B cell (primary cell): ENCODE results near the gene C20orf204. TPM values are rescaled to one million over a fixed set of nuclear protein-coding genes. Genes with fewer than 3 reads are reported as not detected.

Experiments
- ATAC-seq: fragments of 200-7000 bp; cut with Tn5 transposase; one replicate; pipeline ENCODE4 v1.10.0; 2021; ENCODE audit warnings: low read depth, mild to moderate bottlenecking, moderate number of reproducible peaks, moderate library complexity
- CTCF ChIA-PET: fragments of 350-600 bp; sonication (Branson Sonifier 250); formaldehyde crosslinking; loops from one replicate; lab custom pipeline; 2021; ENCODE audit warnings: antibody characterized with exemption, inconsistent platforms; lab: Charles Lee
- POLR2A ChIA-PET: fragments of 350-600 bp; sonication (Branson Sonifier 250); formaldehyde crosslinking; loops from one replicate; lab custom pipeline; 2021; ENCODE audit warnings: antibody characterized with exemption; lab: Charles Lee
- DNase-seq: peaks from one replicate; pipeline ENCODE4 v3.0.0; 2013
- H2AFZ ChIP-seq: 2 replicates; pipeline ENCODE4 v1.6.1; 2012; ENCODE audit warnings: mild to moderate bottlenecking, low read depth, low read length; ENCODE audit not compliant: insufficient read depth, poor library complexity, severe bottlenecking
- H3K27ac ChIP-seq, 2 donors: 1 replicate in 1 of 2; 2 replicates in 1 of 2; pipeline ENCODE4 v1.5.1; 2012 to 2013; ENCODE audit warnings: low read length in 2 of 2, mild to moderate bottlenecking in 2 of 2, moderate library complexity in 1 of 2
- H3K27me3 ChIP-seq, 4 experiments: fragments of 200-600 bp in 1 of 4; sonication (generic) in 1 of 4; replicated peaks in 1 of 4; 1 replicate in 2 of 4; 2 replicates in 2 of 4; pipeline versions ENCODE4 v1.6.1 to v1.7.0; 2013 to 2016; ENCODE audit warnings: low read length in 3 of 4, mild to moderate bottlenecking in 2 of 4, mixed read lengths in 1 of 4, moderate library complexity in 1 of 4; ENCODE audit not compliant: insufficient read depth in 4 of 4, control insufficient read depth in 3 of 4; ENCODE audit errors: control extremely low read depth in 1 of 4
- H3K36me3 ChIP-seq, 2 experiments: replicated peaks in 1 of 2; 1 replicate in 1 of 2; 2 replicates in 1 of 2; pipeline versions ENCODE4 v1.6.1 to v1.7.1; 2013; ENCODE audit warnings: low read length in 1 of 2; ENCODE audit not compliant: insufficient read depth in 2 of 2, control insufficient read depth in 1 of 2; ENCODE audit errors: control extremely low read depth in 1 of 2, extremely low read depth in 1 of 2
- H3K4me1 ChIP-seq, 2 donors: fragments of 200-600 bp in 1 of 2; sonication (generic) in 1 of 2; 1 replicate in 1 of 2; 2 replicates in 1 of 2; pipeline versions ENCODE4 v1.5.1 to v1.6.1; 2013 to 2017; ENCODE audit warnings: low read length in 2 of 2; ENCODE audit not compliant: control insufficient read depth in 2 of 2, insufficient read depth in 2 of 2
- H3K4me2 ChIP-seq: replicated peaks from 2 replicates; pipeline ENCODE3; 2012; ENCODE audit warnings: mild to moderate bottlenecking, low read depth, low read length; ENCODE audit not compliant: poor library complexity, severe bottlenecking
- H3K4me3 ChIP-seq, 5 experiments: fragments of 200-600 bp in 1 of 5; sonication (generic) in 1 of 5; 1 replicate in 3 of 5; 2 replicates in 2 of 5; pipeline versions ENCODE4 v1.5.1 to v1.7.0; 2011 to 2016; ENCODE audit warnings: low read length in 4 of 5, mild to moderate bottlenecking in 4 of 5, low read depth in 2 of 5, control low read depth in 1 of 5, moderate library complexity in 1 of 5; ENCODE audit not compliant: insufficient read depth in 1 of 5; ENCODE audit errors: control extremely low read depth in 1 of 5, extremely low read depth in 1 of 5
- H3K79me2 ChIP-seq: fragments of 200-600 bp; sonication (generic); one replicate; pipeline ENCODE4 v1.6.0; 2016; ENCODE audit warnings: low read length; ENCODE audit not compliant: control insufficient read depth, insufficient read depth
- H3K9ac ChIP-seq: fragments of 200-600 bp; sonication (generic); 2 replicates; pipeline ENCODE4 v1.6.1; 2017; ENCODE audit warnings: mild to moderate bottlenecking, low read length, moderate library complexity
- H3K9me3 ChIP-seq, 3 donors: one replicate each; pipeline versions ENCODE4 v1.6.1 to v1.7.1; 2013; ENCODE audit warnings: low read length in 2 of 3; ENCODE audit not compliant: control insufficient read depth in 2 of 3, insufficient read depth in 1 of 3; ENCODE audit errors: control extremely low read depth in 1 of 3
- H4K20me1 ChIP-seq: 2 replicates; pipeline ENCODE4 v1.6.0; 2012; ENCODE audit warnings: mild to moderate bottlenecking, low read length; ENCODE audit not compliant: insufficient read depth, control insufficient read depth, poor library complexity, severe bottlenecking
- H3K27ac Mint-ChIP-seq: one replicate; pipeline ENCODE4 v1.8.0; 2021; ENCODE audit warnings: mixed read lengths
- H3K27me3 Mint-ChIP-seq: one replicate; pipeline ENCODE4 v1.8.0; 2021; ENCODE audit warnings: mixed read lengths
- H3K4me1 Mint-ChIP-seq: one replicate; pipeline ENCODE4 v1.8.0; 2021; ENCODE audit warnings: mixed read lengths
- H3K4me3 Mint-ChIP-seq: one replicate; pipeline ENCODE4 v1.8.0; 2021; ENCODE audit warnings: mixed read lengths
- H3K9me3 Mint-ChIP-seq: one replicate; pipeline ENCODE4 v1.8.0; 2022; ENCODE audit warnings: mixed read lengths; ENCODE audit not compliant: insufficient read depth
- EZH2 ChIP-seq: IDR thresholded peaks from 2 replicates; pipeline ENCODE4 v1.6.1; 2012; ENCODE audit warnings: borderline replicate concordance, low read depth, mild to moderate bottlenecking, moderate library complexity, low read length; ENCODE audit not compliant: insufficient read depth, poor library complexity, severe bottlenecking
- WGBS: methylation state at CpG from one replicate; pipeline ENCODE4 v1.1.5; 2013; ENCODE audit warnings: missing lambda C conversion rate; ENCODE audit not compliant: insufficient coverage; 5-methylcytosine and 5-hydroxymethylcytosine counted together
- intact Hi-C: fragments of 100-400 bp; cut with micrococcal nuclease; formaldehyde crosslinking; loops from one replicate; pipeline ENCODE4 v1.10.0; 2022
- polyA plus RNA-seq: library from polyadenylated mRNA; depleted of rRNA; stranded (reverse); fragments of >200 nt; gene quantifications from 2 replicates; pipeline ENCODE4 v1.2.3, GENCODE V29; 2012
- total RNA-seq, 2 donors: library from RNA; stranded (reverse); fragments of 120-200 nt in 1 of 2; gene quantifications; 1 replicate in 1 of 2; 2 replicates in 1 of 2; pipeline versions ENCODE4 v1.2.3 to v1.2.4, GENCODE V29; 2013 to 2022
- TF ChIP-seq, protein P1 (sequence below): fragments of 200-600 bp; IDR thresholded peaks from one replicate; pipeline ENCODE4 v1.8.0; 2022; ENCODE audit warnings: antibody characterized with exemption, mild to moderate bottlenecking

C20orf204 gene
- total and polyA plus RNA-seq, 2 donors (not counting 1 experiment from before 2014, with no cell fraction given): 0.24 to 2.5 TPM

DNA sequence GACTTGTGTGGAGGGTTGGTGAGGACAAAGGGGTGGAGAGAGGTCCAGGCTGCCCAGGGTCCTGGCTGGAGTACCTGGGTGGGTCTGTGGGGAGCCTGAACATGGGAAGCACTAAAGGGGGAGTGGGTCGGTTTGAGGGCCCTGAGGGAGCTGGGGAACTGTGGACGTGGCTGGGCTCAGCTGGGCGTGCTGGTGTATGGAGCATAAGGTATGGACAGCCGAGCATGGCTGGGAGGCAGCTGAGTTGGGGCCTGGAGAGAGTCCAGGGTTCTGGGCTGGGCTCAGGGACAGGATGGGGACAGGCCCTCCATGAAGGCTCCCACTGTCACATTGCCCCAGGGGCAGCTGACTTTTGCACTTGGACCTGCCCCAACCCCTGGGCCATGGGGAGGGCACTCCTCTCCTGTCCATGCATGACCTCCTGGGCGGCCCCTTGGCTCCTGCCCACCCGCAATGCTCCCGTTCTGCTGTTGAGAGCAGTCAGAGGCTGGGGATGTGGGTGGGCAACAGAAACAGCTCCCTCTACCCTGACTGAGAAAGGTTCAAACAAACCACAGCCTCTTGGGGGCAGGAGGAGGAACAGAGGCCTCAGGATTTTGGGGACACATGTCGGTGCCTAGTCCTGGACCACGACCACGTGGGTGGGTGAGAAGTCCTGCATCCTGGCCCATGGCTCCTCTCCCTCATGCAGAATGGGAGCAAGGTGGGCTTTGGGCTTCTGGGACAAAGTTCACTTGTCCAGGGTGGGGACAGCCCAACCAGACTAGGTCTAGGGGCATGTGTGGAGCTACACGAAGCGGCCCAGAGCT lies 4.5 kb downstream of the C20orf204 start:
- H3K4me3 ChIP-seq: no peak overlapping the region
- Mint-ChIP-seq H3K4me1 (peaks cover 23% of the 10 kb centered on the region), H3K9me3 (no peaks in the 10 kb centered on the region), H3K27me3 (peaks cover 20% of the 10 kb centered on the region), H3K4me3 (peak overlapping the region; percentile 59), H3K27ac (peak overlapping the region; percentile 32)
- H2AFZ ChIP-seq: no peak overlapping the region
- no peaks in the 10 kb centered on the region for H3K79me2 ChIP-seq
- WGBS: 68% methylated on average over 11 of the region's 12 CpGs
- ChIA-PET CTCF (interaction anchor here (0.8 to 6.4 kb wide), 12 partner anchors 13 to 155 kb away, joined by 3 to 108 read pairs (median 5); partner anchors contain the start of genes LKAAEAR1, OPRL1, RGS19 and TCEA2), POLR2A (no interaction called here)
- no peak overlapping the region for H3K4me2 ChIP-seq
- intact Hi-C loops: no loop called here
- no peak overlapping the region for H3K9ac ChIP-seq
- peaks cover 31 to 32% of the 10 kb centered on the region in 2 donors for H3K4me1 ChIP-seq
- DNase-seq: no peak
- ATAC-seq: no peak
- H3K36me3 ChIP-seq: no peaks in the 10 kb centered on the region
- H3K27me3 ChIP-seq: peaks cover 0 to 26% (median 11%) of the 10 kb centered on the region in 4 experiments
- peaks cover 0 to 3% (median 0%) of the 10 kb centered on the region in 3 donors for H3K9me3 ChIP-seq
- no peak overlapping the region for H3K27ac ChIP-seq
- no peak for TF ChIP-seq EZH2
- TF ChIP-seq, protein P1, sequence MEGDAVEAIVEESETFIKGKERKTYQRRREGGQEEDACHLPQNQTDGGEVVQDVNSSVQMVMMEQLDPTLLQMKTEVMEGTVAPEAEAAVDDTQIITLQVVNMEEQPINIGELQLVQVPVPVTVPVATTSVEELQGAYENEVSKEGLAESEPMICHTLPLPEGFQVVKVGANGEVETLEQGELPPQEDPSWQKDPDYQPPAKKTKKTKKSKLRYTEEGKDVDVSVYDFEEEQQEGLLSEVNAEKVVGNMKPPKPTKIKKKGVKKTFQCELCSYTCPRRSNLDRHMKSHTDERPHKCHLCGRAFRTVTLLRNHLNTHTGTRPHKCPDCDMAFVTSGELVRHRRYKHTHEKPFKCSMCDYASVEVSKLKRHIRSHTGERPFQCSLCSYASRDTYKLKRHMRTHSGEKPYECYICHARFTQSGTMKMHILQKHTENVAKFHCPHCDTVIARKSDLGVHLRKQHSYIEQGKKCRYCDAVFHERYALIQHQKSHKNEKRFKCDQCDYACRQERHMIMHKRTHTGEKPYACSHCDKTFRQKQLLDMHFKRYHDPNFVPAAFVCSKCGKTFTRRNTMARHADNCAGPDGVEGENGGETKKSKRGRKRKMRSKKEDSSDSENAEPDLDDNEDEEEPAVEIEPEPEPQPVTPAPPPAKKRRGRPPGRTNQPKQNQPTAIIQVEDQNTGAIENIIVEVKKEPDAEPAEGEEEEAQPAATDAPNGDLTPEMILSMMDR: no peak
- peaks cover 6% of the 10 kb centered on the region for H4K20me1 ChIP-seq
